Lower lobe of right lung (tissue), 2 donors: ENCODE measurements around the gene MACO1. TPM values are rescaled to one million over a fixed set of nuclear protein-coding genes. Genes with fewer than 3 reads are reported as not detected.

Source experiments
- ATAC-seq, 2 donors: fragments of 200-7000 bp; cut with Tn5 transposase; one replicate each; pipeline ENCODE4 v1.9.1; 2020 to 2022; ENCODE audit warnings: mild to moderate bottlenecking in 2 of 2, moderate library complexity in 2 of 2
- DNase-seq: peaks from one replicate; pipeline ENCODE4 v3.0.0-alpha.2; 2020
- H3K27ac ChIP-seq: fragments of 200-600 bp; one replicate; pipeline ENCODE4 v1.8.0; 2022
- H3K27me3 ChIP-seq: fragments of 200-600 bp; one replicate; pipeline ENCODE4 v1.8.0; 2022; ENCODE audit warnings: low read depth
- H3K36me3 ChIP-seq: fragments of 200-600 bp; one replicate; pipeline ENCODE4 v1.8.0; 2022; ENCODE audit warnings: mild to moderate bottlenecking
- H3K4me1 ChIP-seq: fragments of 200-600 bp; one replicate; pipeline ENCODE4 v1.8.0; 2022
- H3K4me3 ChIP-seq: fragments of 200-600 bp; one replicate; pipeline ENCODE4 v1.8.0; 2022; ENCODE audit warnings: mild to moderate bottlenecking
- H3K9me3 ChIP-seq: fragments of 200-600 bp; one replicate; pipeline ENCODE4 v1.8.0; 2022
- CTCF ChIP-seq: fragments of 200-600 bp; IDR thresholded peaks from one replicate; pipeline ENCODE4 v1.8.0; 2022; ENCODE audit warnings: antibody characterized with exemption, mild to moderate bottlenecking
- intact Hi-C: fragments of 100-400 bp; cut with DNase I; formaldehyde crosslinking; loops from one replicate; pipeline ENCODE4 v1.11.0; 2022
- total RNA-seq: library from RNA; stranded (reverse); fragmentation: NEBNext Ultra II Directional; extraction: Animal tissue kit (Norgen Biotek cat#: 25700); gene quantifications from one replicate; pipeline ENCODE4 v1.2.1, GENCODE V29; 2021
- donor health status: DM: no; HTN: yes; CAD: no; lungs with severe emphysema.

The MACO1 gene
- total RNA-seq, 1 donor from 2014 or later, result 19.7 TPM

DNA sequence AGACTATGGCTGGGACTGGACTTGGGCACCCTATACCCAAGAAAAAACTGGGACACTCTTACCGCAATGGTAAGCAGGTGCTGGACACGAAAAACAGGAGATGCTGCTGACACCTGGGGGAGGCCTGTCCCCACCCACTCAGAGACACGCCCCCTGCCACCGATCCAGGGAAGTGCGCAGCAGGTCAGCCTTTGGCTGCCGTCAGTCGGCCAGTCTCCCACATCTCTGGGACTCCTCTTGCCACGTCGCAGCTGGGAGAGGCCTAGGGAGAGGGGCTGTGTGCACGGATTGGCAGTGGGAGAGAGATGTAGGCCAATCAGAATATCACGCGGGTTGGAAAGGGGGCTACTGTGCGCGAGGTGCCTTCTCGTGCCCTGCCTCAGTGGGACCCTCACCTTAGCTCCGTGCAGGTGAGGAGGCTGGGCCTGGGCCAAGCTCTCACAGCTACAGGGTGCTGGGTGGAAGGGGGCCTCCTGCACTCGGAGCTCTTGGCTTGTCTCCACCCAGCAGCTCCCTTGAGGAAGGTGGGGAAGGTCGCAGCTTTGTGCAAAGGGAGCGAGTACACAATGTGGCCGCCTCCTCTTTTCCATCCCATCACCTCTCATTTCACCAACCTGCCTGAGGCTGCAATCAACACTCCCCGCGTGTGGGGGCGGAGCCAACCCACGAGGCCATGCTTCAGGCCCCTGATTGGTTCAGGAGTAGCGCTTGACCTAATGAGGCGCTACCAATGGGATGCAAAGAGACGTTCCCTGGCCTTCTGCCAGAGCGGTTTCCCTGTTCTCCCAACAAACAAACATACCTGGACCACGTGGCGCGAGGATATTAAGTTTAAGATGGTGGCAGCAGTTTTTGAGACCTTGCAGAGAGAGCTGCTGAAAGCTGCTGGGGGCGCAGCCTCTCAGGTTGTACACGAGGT, 87.0 kb downstream of the MACO1 start:
- no peak for DNase-seq

DNA sequence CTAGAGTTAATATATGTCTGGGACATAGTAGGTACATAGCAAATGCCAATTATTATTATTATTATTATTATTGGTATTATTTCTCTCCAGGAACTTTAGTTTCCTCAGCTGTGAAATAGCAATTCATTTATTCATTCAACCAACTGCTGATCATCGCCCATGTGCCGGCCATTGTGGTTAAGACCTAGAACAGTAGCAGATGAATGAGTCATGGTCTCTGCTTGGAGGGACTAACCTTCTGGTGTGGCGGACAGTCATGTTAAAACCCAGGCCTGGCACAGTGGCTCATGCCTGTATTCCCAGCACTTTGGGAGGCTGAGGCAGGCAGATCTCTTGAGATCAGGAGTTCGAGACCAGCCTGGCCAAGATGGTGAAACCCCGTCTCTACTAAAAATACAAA, 88.9 kb downstream of the MACO1 start:
- Histone ChIP-seq H3K9me3 (no peaks in the 10 kb centered on the region), H3K4me3 (no peak overlapping the region), H3K27me3 (no peaks in the 10 kb centered on the region), H3K4me1 (no peaks in the 10 kb centered on the region), H3K36me3 (no peaks in the 10 kb centered on the region), H3K27ac (no peak overlapping the region)
- no peak for TF ChIP-seq CTCF
- ATAC-seq (no peak), DNase-seq (no peak)
- intact Hi-C loops, result no loop called here

More for the DNA sequence above, 87.0 kb downstream of the MACO1 start:
- ATAC-seq, result peak in 1 of 2 donors; percentile 16
- no peaks in the 10 kb centered on the region for H3K9me3 ChIP-seq
- no peak overlapping the region for H3K4me3 ChIP-seq
- intact Hi-C loops, result no loop called here
- no peak for TF ChIP-seq CTCF
- no peaks in the 10 kb centered on the region for H3K36me3 ChIP-seq
- no peak overlapping the region for H3K27ac ChIP-seq
- H3K27me3 ChIP-seq, result no peaks in the 10 kb centered on the region
- no peaks in the 10 kb centered on the region for H3K4me1 ChIP-seq

- no peaks in the 10 kb centered on the region for H3K27me3 ChIP-seq
- TF ChIP-seq CTCF, result peak; percentile 82
- intact Hi-C loops, result no loop called here
- ATAC-seq (peak in 1 of 2 donors; percentile 65), DNase-seq (no peak)
- H3K9me3 ChIP-seq, result no peaks in the 10 kb centered on the region
- no peaks in the 10 kb centered on the region for H3K4me1 ChIP-seq
- no peak overlapping the region for H3K27ac ChIP-seq
- no peaks in the 10 kb centered on the region for H3K36me3 ChIP-seq
- H3K4me3 ChIP-seq, result no peak overlapping the region
Measured at GRCh38 chr1:25520446-25521061, 89.9 kb downstream of the MACO1 start.

DNA sequence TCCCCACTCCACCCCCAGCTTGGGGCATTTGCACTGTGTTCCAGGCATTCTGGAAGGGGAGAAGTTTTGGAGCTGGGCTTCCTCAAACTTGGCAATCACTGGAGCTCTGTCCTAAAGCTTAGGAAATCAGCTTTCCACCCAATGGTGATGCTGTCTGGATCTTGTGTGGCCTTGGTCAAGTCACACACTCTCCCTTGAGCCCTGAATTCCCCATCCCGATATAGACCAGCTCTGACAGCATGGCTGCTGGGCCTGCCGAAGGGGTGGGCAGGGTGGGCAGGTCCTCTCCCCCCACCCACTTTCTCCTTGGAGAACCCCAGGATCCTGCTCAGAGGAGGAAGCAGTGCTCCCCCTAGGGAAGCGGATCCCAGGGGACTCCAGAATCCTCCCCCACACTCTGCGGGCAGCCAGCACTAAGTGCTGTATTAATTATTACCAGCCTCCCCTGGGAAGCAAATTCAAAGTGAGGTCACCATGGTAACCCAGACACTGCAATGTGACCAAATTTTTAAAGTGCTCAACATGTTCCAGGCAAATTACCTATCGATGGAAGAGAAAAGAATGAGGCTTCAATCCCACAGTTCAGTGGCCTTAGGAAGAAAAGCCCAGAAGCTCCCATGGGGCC, 91.4 kb downstream of the MACO1 start:
- no peaks in the 10 kb centered on the region for H3K9me3 ChIP-seq
- no peaks in the 10 kb centered on the region for H3K27me3 ChIP-seq
- H3K36me3 ChIP-seq, result no peaks in the 10 kb centered on the region
- no peak for TF ChIP-seq CTCF
- no peak overlapping the region for H3K27ac ChIP-seq
- DNase-seq (no peak), ATAC-seq (no peak)
- no peak overlapping the region for H3K4me3 ChIP-seq
- no peaks in the 10 kb centered on the region for H3K4me1 ChIP-seq
- intact Hi-C loops, result no loop called here

DNA sequence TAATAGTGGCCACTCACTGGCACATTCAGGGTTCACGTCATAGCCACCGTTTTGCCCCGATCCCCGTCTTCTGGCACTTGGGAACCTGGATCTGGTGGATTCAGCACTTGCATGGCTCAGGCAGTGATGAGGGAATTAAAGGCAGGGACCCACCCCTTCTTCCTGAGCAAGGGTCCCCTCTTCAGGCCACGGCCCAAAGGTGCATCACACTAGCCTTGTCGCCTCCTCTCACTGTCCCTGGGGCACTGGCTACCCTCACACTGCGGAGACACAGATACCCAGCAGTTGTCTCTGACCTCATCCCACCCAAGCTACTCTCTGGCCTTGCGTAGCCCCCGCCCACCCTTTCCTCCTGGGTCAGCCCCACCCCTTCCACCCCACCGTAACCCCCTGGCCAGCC, 92.8 kb downstream of the MACO1 start:
- no peaks in the 10 kb centered on the region for H3K9me3 ChIP-seq
- H3K36me3 ChIP-seq, result no peaks in the 10 kb centered on the region
- ATAC-seq, result no peak
- H3K27ac ChIP-seq, result no peak overlapping the region
- H3K4me3 ChIP-seq, result no peak overlapping the region
- H3K27me3 ChIP-seq, result no peaks in the 10 kb centered on the region
- DNase-seq, result no peak
- no peaks in the 10 kb centered on the region for H3K4me1 ChIP-seq
- intact Hi-C loops, result no loop called here
- TF ChIP-seq CTCF, result no peak
